Esophagus squamous epithelium (tissue), 5 donors: ENCODE measurements around the gene ACSF2. TPM values are rescaled to one million over a fixed set of nuclear protein-coding genes. Genes with fewer than 3 reads are reported as not detected.

ENCODE experiments used
- DNase-seq: peaks from one replicate; lab custom pipeline; 2025; lab: John Stamatoyannopoulos, UW
- H3K27ac ChIP-seq, 4 donors: fragments of 200-600 bp; sonication (generic); one replicate each; pipeline ENCODE4 v1.5.1; 2016 to 2019; ENCODE audit warnings: mild to moderate bottlenecking in 1 of 4
- H3K27me3 ChIP-seq, 4 donors: fragments of 200-600 bp; sonication (generic); 1 replicate in 3 of 4; 2 replicates in 1 of 4; pipeline versions ENCODE4 v1.5.1 to v1.6.0; 2017 to 2021; ENCODE audit warnings: antibody characterized with exemption in 1 of 4
- H3K36me3 ChIP-seq, 3 donors: fragments of 200-600 bp; sonication (generic); one replicate each; pipeline ENCODE4 v1.5.1; 2016 to 2019
- H3K4me1 ChIP-seq, 3 donors: fragments of 200-600 bp; sonication (generic); one replicate each; pipeline ENCODE4 v1.5.1; 2017 to 2019
- H3K4me3 ChIP-seq, 4 donors: fragments of 200-600 bp; sonication (generic); 1 replicate in 3 of 4; 2 replicates in 1 of 4; pipeline ENCODE4 v1.5.1; 2016 to 2019; ENCODE audit warnings: mild to moderate bottlenecking in 2 of 4, moderate library complexity in 1 of 4
- H3K9me3 ChIP-seq, 3 donors: fragments of 200-600 bp; sonication (generic); one replicate each; pipeline ENCODE4 v1.5.1; 2016 to 2019
- POLR2A ChIP-seq, 4 donors: fragments of 450-650 bp; IDR thresholded peaks; one replicate each; pipeline ENCODE4 v1.6.1; 2017; ENCODE audit warnings: antibody characterized with exemption in 4 of 4, mild to moderate bottlenecking in 4 of 4, moderate library complexity in 3 of 4
- whole genome bisulfite sequencing, 2 donors: methylation state at CpG; one replicate each; pipeline ENCODE4 v1.1.5; 2018; 5-methylcytosine and 5-hydroxymethylcytosine counted together
- intact Hi-C: fragments of 100-400 bp; cut with DNase I; formaldehyde crosslinking; loops from one replicate; pipeline ENCODE4 v1.15.0; 2022
- total RNA-seq, 4 donors: library from RNA; depleted of rRNA; stranded (reverse); fragments of >200 nt; gene quantifications; one replicate each; pipeline ENCODE4 v1.1.0, GENCODE V29; 2016
- TF ChIP-seq, protein P1 (sequence below), 6 experiments: fragments of 450-650 bp in 4 of 6; fragments of 200-600 bp in 2 of 6; sonication (generic) in 2 of 6; IDR thresholded peaks; one replicate each; pipeline ENCODE4 v1.5.1; 2016 to 2019; ENCODE audit warnings: antibody characterized with exemption in 6 of 6, mild to moderate bottlenecking in 4 of 6, moderate library complexity in 4 of 6
- donor health status: DM: yes; HTN: yes; CAD: no.

The ACSF2 gene
- total RNA-seq, 4 donors from 2014 or later: 7.0 to 26.3 (median 19.0) TPM

GRCh38 chr17:50476545-50477315 is 50.7 kb downstream of the ACSF2 start:
- DNase-seq: no peak
- no peak overlapping the region for H3K27ac ChIP-seq
- H3K4me3 ChIP-seq: no peak overlapping the region
- no peaks in the 10 kb centered on the region for H3K9me3 ChIP-seq
- peaks cover 12 to 29% (median 14%) of the 10 kb centered on the region in 3 donors for H3K4me1 ChIP-seq
- intact Hi-C loops: no loop called here
- WGBS, 2 donors: 59 to 65% methylated on average over 12 to 18 of the region's 18 CpGs
- TF ChIP-seq POLR2A (IDR thresholded peaks at IDR 0.05): no peak
- TF ChIP-seq, protein P1, sequence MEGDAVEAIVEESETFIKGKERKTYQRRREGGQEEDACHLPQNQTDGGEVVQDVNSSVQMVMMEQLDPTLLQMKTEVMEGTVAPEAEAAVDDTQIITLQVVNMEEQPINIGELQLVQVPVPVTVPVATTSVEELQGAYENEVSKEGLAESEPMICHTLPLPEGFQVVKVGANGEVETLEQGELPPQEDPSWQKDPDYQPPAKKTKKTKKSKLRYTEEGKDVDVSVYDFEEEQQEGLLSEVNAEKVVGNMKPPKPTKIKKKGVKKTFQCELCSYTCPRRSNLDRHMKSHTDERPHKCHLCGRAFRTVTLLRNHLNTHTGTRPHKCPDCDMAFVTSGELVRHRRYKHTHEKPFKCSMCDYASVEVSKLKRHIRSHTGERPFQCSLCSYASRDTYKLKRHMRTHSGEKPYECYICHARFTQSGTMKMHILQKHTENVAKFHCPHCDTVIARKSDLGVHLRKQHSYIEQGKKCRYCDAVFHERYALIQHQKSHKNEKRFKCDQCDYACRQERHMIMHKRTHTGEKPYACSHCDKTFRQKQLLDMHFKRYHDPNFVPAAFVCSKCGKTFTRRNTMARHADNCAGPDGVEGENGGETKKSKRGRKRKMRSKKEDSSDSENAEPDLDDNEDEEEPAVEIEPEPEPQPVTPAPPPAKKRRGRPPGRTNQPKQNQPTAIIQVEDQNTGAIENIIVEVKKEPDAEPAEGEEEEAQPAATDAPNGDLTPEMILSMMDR (IDR thresholded peaks at IDR 0.05): no peak
- H3K27me3 ChIP-seq: peaks cover 0 to 4% (median 0%) of the 10 kb centered on the region in 4 donors
- H3K36me3 ChIP-seq: peaks cover 0 to 29% (median 0%) of the 10 kb centered on the region in 3 donors

DNA sequence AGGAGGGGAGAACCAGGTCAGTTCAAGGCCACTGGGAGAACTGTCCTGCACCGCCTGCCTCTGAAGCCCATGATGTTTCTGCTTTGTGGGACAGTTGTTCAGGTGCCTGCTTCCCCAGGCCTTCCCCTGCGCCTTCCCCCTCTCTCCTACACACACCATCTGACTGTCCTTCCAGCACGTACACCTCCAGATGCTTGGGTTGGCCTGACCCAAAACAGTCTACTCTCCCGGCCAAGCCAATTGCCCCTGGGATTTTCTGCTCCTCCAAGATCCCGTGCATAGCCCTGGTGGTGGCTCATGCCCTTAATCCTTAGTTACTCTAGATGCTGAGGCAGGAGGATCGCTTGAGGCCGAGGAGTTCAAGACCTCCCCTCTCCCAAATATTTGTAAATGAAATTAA is 52.0 kb downstream of the ACSF2 start:
- H3K27ac ChIP-seq: peak overlapping the region; percentile 76 to 90 (median 84)
- H3K27me3 ChIP-seq: peaks cover 0 to 4% (median 0%) of the 10 kb centered on the region in 4 donors
- intact Hi-C loops: no loop called here
- peaks cover 0 to 24% (median 0%) of the 10 kb centered on the region in 3 donors for H3K36me3 ChIP-seq
- peak overlapping the region in 3 of 4 donors; percentile 64 to 85 (median 75) for H3K4me3 ChIP-seq
- DNase-seq: no peak
- 75 to 85% methylated on average over 5 of the region's 7 CpGs for WGBS, 2 donors
- H3K9me3 ChIP-seq: no peaks in the 10 kb centered on the region
- TF ChIP-seq, protein P1 (IDR thresholded peaks at IDR 0.05): no peak
- TF ChIP-seq POLR2A (IDR thresholded peaks at IDR 0.05): no peak
- H3K4me1 ChIP-seq: peaks cover 14 to 40% (median 15%) of the 10 kb centered on the region in 3 donors

GRCh38 chr17:50478391-50479381 is 52.7 kb downstream of the ACSF2 start, which contains the start of gene RSAD1:
Gene RSAD1 (plus strand): TSS chr17:50478860. CDS start chr17:50478885, 25 bp downstream.
- peaks cover 14 to 45% (median 15%) of the 10 kb centered on the region in 3 donors for H3K4me1 ChIP-seq
- intact Hi-C loops: no loop called here
- peaks cover 0 to 26% (median 1%) of the 10 kb centered on the region in 3 donors for H3K36me3 ChIP-seq
- H3K4me3 ChIP-seq: peak within 1 kb of the TSS; percentile 48 to 85 (median 70)
- peaks cover 0 to 4% (median 0%) of the 10 kb centered on the region in 4 donors for H3K27me3 ChIP-seq
- peak in 3 of 4 donors; percentile 31 to 93 (median 86) for TF ChIP-seq POLR2A (IDR thresholded peaks at IDR 0.05)
- TF ChIP-seq, protein P1 (IDR thresholded peaks at IDR 0.05): peak; percentile 76 to 96 (median 94)
- DNase-seq: peak; percentile 47
- no peaks in the 10 kb centered on the region for H3K9me3 ChIP-seq
- 0 to 4% methylated on average over 18 to 21 of the region's 75 CpGs for WGBS, 2 donors
- H3K27ac ChIP-seq: peak within 1 kb of the TSS; percentile 76 to 90 (median 84)

- Histone ChIP-seq H3K27me3 (peaks cover 0 to 4% (median 0%) of the 10 kb centered on the region in 4 donors), H3K27ac (peak overlapping the region; percentile 76 to 90 (median 84)), H3K4me3 (peak overlapping the region; percentile 48 to 85 (median 70)), H3K36me3 (peaks cover 0 to 29% (median 10%) of the 10 kb centered on the region in 3 donors), H3K9me3 (no peaks in the 10 kb centered on the region), H3K4me1 (peaks cover 14 to 45% (median 15%) of the 10 kb centered on the region in 3 donors)
- WGBS, 2 donors: 0 to 9% methylated on average over 7 to 8 of the region's 19 CpGs
- intact Hi-C loops: loop anchor here (5.0 to 10.0 kb wide), 2 partner anchors 68 to 145 kb away; partner anchors contain the start of gene SPATA20
- DNase-seq: peak; percentile 22
- TF ChIP-seq, protein P1 (IDR thresholded peaks at IDR 0.05): peak; percentile 29 to 55 (median 37)
- TF ChIP-seq POLR2A (IDR thresholded peaks at IDR 0.05): no peak
Measured at GRCh38 chr17:50479522-50480141, 53.6 kb downstream of the ACSF2 start.
